ENCODE data around the gene MARCHF5. TPM values are rescaled to one million over a fixed set of nuclear protein-coding genes. Genes with fewer than 3 reads are reported as not detected.

The MARCHF5 gene
- total and polyA plus RNA-seq, 10 of the 15 experiments (the other 5 are each of a cell fraction or from before 2014, with no cell fraction given): 4.8 to 46.8 (median 19.0) TPM

DNA sequence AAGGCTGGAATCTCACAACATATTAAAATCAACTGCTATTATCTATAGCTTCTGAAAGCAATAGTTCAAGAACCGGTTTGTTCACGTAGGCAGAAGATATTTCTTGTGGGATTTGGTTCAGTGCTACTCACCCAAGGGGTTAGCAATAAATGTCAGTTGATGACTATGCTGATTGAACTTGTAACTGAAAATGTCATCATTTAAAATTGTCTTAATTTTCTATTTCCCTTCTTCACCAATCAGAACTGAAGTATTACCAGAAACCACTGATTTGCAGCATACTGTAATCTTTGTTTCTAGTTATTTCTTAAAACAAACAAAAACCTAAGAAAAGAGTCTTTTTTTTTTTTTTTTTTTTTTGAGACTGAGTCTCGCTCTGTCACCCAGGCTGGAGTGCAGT lies 46.2 kb upstream of the MARCHF5 start (continued):
- TF ChIP-seq RB1 (IDR thresholded peaks at IDR 0.05; ENCODE audit: borderline replicate concordance): no peak
- TF ChIP-seq FOS (IDR thresholded peaks at IDR 0.05; ENCODE audit: borderline replicate concordance, extremely low read depth, insufficient read length): no peak
- no peak for TF ChIP-seq NRF1 (conservative IDR thresholded peaks at IDR 0.05; ENCODE audit: low read depth, low read length)
- peak; percentile 52 for TF ChIP-seq MEF2B (IDR thresholded peaks at IDR 0.05; ENCODE audit: partially characterized antibody, poor library complexity, severe bottlenecking)
- no peak for TF ChIP-seq RELA (IDR thresholded peaks at IDR 0.05; ENCODE audit: borderline replicate concordance, partially characterized antibody)
- TF ChIP-seq, protein P1, sequence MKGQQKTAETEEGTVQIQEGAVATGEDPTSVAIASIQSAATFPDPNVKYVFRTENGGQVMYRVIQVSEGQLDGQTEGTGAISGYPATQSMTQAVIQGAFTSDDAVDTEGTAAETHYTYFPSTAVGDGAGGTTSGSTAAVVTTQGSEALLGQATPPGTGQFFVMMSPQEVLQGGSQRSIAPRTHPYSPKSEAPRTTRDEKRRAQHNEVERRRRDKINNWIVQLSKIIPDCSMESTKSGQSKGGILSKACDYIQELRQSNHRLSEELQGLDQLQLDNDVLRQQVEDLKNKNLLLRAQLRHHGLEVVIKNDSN (IDR thresholded peaks at IDR 0.05; ENCODE audit: borderline replicate concordance, extremely low read length, insufficient read depth, low read depth, low read length): no peak
- TF ChIP-seq IRF4 (IDR thresholded peaks at IDR 0.05; ENCODE audit: low read depth, low read length): peak; percentile 44; the same call in 1 of the 2 replicates
- TF ChIP-seq FOXM1 (IDR thresholded peaks at IDR 0.05; ENCODE audit: low read depth, low read length): peak; percentile 82; the same call in 1 of the 2 replicates
- peak; percentile 79 for TF ChIP-seq TCF7 (IDR thresholded peaks at IDR 0.05; ENCODE audit: borderline replicate concordance)
- TF ChIP-seq, protein P2, sequence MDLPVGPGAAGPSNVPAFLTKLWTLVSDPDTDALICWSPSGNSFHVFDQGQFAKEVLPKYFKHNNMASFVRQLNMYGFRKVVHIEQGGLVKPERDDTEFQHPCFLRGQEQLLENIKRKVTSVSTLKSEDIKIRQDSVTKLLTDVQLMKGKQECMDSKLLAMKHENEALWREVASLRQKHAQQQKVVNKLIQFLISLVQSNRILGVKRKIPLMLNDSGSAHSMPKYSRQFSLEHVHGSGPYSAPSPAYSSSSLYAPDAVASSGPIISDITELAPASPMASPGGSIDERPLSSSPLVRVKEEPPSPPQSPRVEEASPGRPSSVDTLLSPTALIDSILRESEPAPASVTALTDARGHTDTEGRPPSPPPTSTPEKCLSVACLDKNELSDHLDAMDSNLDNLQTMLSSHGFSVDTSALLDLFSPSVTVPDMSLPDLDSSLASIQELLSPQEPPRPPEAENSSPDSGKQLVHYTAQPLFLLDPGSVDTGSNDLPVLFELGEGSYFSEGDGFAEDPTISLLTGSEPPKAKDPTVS (IDR thresholded peaks at IDR 0.05; ENCODE audit: low read depth, low read length): no peak
- 0 out of 2 replicates have a peak, but pooled peaks have one; percentile 21 for TF ChIP-seq ZNF24 (IDR thresholded peaks at IDR 0.05)
- TF ChIP-seq, protein P3, sequence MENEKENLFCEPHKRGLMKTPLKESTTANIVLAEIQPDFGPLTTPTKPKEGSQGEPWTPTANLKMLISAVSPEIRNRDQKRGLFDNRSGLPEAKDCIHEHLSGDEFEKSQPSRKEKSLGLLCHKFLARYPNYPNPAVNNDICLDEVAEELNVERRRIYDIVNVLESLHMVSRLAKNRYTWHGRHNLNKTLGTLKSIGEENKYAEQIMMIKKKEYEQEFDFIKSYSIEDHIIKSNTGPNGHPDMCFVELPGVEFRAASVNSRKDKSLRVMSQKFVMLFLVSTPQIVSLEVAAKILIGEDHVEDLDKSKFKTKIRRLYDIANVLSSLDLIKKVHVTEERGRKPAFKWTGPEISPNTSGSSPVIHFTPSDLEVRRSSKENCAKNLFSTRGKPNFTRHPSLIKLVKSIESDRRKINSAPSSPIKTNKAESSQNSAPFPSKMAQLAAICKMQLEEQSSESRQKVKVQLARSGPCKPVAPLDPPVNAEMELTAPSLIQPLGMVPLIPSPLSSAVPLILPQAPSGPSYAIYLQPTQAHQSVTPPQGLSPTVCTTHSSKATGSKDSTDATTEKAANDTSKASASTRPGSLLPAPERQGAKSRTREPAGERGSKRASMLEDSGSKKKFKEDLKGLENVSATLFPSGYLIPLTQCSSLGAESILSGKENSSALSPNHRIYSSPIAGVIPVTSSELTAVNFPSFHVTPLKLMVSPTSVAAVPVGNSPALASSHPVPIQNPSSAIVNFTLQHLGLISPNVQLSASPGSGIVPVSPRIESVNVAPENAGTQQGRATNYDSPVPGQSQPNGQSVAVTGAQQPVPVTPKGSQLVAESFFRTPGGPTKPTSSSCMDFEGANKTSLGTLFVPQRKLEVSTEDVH (IDR thresholded peaks at IDR 0.05; ENCODE audit: low read depth, partially characterized antibody): no peak
- no peak for TF ChIP-seq SMARCA5 (IDR thresholded peaks at IDR 0.05)
- peak; percentile 90 for TF ChIP-seq NFIC (IDR thresholded peaks at IDR 0.05; ENCODE audit: low read depth, low read length)
- TF ChIP-seq, protein P4, sequence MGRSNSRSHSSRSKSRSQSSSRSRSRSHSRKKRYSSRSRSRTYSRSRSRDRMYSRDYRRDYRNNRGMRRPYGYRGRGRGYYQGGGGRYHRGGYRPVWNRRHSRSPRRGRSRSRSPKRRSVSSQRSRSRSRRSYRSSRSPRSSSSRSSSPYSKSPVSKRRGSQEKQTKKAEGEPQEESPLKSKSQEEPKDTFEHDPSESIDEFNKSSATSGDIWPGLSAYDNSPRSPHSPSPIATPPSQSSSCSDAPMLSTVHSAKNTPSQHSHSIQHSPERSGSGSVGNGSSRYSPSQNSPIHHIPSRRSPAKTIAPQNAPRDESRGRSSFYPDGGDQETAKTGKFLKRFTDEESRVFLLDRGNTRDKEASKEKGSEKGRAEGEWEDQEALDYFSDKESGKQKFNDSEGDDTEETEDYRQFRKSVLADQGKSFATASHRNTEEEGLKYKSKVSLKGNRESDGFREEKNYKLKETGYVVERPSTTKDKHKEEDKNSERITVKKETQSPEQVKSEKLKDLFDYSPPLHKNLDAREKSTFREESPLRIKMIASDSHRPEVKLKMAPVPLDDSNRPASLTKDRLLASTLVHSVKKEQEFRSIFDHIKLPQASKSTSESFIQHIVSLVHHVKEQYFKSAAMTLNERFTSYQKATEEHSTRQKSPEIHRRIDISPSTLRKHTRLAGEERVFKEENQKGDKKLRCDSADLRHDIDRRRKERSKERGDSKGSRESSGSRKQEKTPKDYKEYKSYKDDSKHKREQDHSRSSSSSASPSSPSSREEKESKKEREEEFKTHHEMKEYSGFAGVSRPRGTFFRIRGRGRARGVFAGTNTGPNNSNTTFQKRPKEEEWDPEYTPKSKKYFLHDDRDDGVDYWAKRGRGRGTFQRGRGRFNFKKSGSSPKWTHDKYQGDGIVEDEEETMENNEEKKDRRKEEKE (IDR thresholded peaks at IDR 0.05): no peak
- no peak for TF ChIP-seq NFYB (IDR thresholded peaks at IDR 0.05; ENCODE audit: insufficient read depth, low read depth, low read length)
- no peak for TF ChIP-seq RAD21 (IDR thresholded peaks at IDR 0.05; ENCODE audit: insufficient read depth, low read depth, low read length)
- TF ChIP-seq CEBPB (IDR thresholded peaks at IDR 0.05; ENCODE audit: borderline replicate concordance in 1 of 2, low read depth in 2 of 2, low read length in 2 of 2): peak in 1 of 2 experiments; percentile 98; a peak in 2 of 4 replicates
- TF ChIP-seq, protein P5, sequence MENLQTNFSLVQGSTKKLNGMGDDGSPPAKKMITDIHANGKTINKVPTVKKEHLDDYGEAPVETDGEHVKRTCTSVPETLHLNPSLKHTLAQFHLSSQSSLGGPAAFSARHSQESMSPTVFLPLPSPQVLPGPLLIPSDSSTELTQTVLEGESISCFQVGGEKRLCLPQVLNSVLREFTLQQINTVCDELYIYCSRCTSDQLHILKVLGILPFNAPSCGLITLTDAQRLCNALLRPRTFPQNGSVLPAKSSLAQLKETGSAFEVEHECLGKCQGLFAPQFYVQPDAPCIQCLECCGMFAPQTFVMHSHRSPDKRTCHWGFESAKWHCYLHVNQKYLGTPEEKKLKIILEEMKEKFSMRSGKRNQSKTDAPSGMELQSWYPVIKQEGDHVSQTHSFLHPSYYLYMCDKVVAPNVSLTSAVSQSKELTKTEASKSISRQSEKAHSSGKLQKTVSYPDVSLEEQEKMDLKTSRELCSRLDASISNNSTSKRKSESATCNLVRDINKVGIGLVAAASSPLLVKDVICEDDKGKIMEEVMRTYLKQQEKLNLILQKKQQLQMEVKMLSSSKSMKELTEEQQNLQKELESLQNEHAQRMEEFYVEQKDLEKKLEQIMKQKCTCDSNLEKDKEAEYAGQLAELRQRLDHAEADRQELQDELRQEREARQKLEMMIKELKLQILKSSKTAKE (IDR thresholded peaks at IDR 0.05; ENCODE audit: low read depth, poor library complexity, severe bottlenecking): peak; percentile 68
- peak; percentile 68; the same call in 1 of the 2 replicates for TF ChIP-seq BCL11A (IDR thresholded peaks at IDR 0.05; ENCODE audit: low read depth, low read length)

Data from GM12878 (cell line).